Measurements from ENCODE around the gene TBC1D14. TPM values are rescaled to one million over a fixed set of nuclear protein-coding genes. Genes with fewer than 3 reads are reported as not detected.

Gene TBC1D14
- total and polyA plus RNA-seq, 5 experiments from 2014 or later = 34.8 to 78.2 (median 47.0) TPM

- ATAC-seq (no peak), DNase-seq (no peak)
- H3K9me3 Mint-ChIP-seq = no peaks in the 10 kb centered on the region
- H3K27ac Mint-ChIP-seq = peak overlapping the region in 1 of 10 donors; percentile 44
- H3K27me3 Mint-ChIP-seq = no peaks in the 10 kb centered on the region
- H3K36me3 Mint-ChIP-seq = peaks cover 0 to 87% (median 28%) of the 10 kb centered on the region in 3 donors
- H3K4me3 Mint-ChIP-seq = no peak overlapping the region
- POLR2A ChIA-PET = no interaction called here
- peaks cover 0 to 15% (median 4%) of the 10 kb centered on the region in 4 donors for H3K4me1 Mint-ChIP-seq
Observed at GRCh38 chr4:7003176-7003878, 93.7 kb downstream of the TBC1D14 start.

DNA sequence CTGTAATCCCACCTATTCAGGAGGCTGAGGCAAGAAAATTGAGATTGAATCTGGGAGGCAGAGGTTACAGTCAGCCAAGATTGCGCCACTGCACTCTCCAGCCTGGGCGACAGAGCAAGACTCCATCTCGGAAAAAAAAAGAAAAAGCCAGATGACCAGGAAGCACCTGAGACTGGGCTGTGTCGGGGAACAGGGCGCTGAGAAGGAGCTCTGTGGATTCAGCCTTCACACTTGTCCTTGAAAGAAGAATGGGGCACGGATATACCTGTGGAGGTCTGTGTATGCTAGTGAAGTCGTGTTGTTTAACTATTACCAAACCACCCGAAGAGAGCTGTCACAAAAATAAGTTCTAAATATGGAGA is 94.2 kb downstream of the TBC1D14 start:
- Mint-ChIP-seq H3K4me3 (no peak overlapping the region), H3K27me3 (no peaks in the 10 kb centered on the region), H3K9me3 (no peaks in the 10 kb centered on the region), H3K27ac (peak overlapping the region in 1 of 10 donors; percentile 27), H3K4me1 (peaks cover 0 to 15% (median 4%) of the 10 kb centered on the region in 4 donors), H3K36me3 (peaks cover 0 to 86% (median 29%) of the 10 kb centered on the region in 3 donors)
- POLR2A ChIA-PET = no interaction called here
- DNase-seq (no peak), ATAC-seq (no peak)

DNA sequence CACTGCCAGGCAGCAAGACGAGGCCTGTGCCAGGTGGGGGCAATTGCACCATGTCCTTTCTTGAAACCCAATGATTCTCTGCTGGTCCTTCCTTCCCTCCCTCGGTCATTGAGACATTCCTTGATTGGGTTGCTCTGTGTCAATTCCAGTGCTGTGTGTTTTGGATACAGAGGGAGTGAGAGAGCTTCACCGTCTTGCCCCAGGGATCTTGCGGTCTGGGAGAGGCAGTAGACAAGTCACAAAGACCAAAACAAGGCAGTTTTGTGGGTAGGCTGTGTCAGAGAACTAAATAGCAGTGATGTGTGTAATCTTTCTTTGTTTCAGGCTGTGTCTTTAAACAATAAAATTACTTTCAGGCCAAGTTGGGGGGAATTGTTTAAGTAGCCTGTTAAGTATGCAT is 94.7 kb downstream of the TBC1D14 start:
- no peaks in the 10 kb centered on the region for H3K27me3 Mint-ChIP-seq

GRCh38 chr4:7005571-7005970 is 95.9 kb downstream of the TBC1D14 start:
- Mint-ChIP-seq H3K36me3 (peaks cover 0 to 87% (median 24%) of the 10 kb centered on the region in 3 donors), H3K9me3 (no peaks in the 10 kb centered on the region), H3K4me1 (peaks cover 0 to 17% (median 0%) of the 10 kb centered on the region in 4 donors), H3K27ac (peak overlapping the region in 1 of 10 donors; percentile 18), H3K4me3 (no peak overlapping the region), H3K27me3 (no peaks in the 10 kb centered on the region)
- ATAC-seq (no peak), DNase-seq (no peak)
- POLR2A ChIA-PET = no interaction called here

More for the DNA sequence above, 94.7 kb downstream of the TBC1D14 start:
- POLR2A ChIA-PET = no interaction called here
- no peaks in the 10 kb centered on the region for H3K9me3 Mint-ChIP-seq
- H3K4me1 Mint-ChIP-seq = peaks cover 0 to 18% (median 1%) of the 10 kb centered on the region in 4 donors
- H3K36me3 Mint-ChIP-seq = peaks cover 0 to 86% (median 28%) of the 10 kb centered on the region in 3 donors
- ATAC-seq = no peak
- no peak overlapping the region for H3K4me3 Mint-ChIP-seq
- DNase-seq = no peak
- peak overlapping the region in 1 of 10 donors; percentile 27 for H3K27ac Mint-ChIP-seq

GRCh38 chr4:7006411-7006810 is 96.8 kb downstream of the TBC1D14 start:
- peaks cover 0 to 87% (median 21%) of the 10 kb centered on the region in 3 donors for H3K36me3 Mint-ChIP-seq
- H3K9me3 Mint-ChIP-seq = no peaks in the 10 kb centered on the region
- DNase-seq = no peak
- POLR2A ChIA-PET = no interaction called here
- peak overlapping the region in 3 of 10 donors; percentile 35 to 83 (median 43) for H3K27ac Mint-ChIP-seq
- H3K27me3 Mint-ChIP-seq = no peaks in the 10 kb centered on the region
- H3K4me3 Mint-ChIP-seq = no peak overlapping the region
- no peak for ATAC-seq
- H3K4me1 Mint-ChIP-seq = peaks cover 0 to 15% (median 0%) of the 10 kb centered on the region in 4 donors

- H3K36me3 Mint-ChIP-seq = peaks cover 0 to 87% (median 13%) of the 10 kb centered on the region in 3 donors
- peaks cover 0 to 13% (median 0%) of the 10 kb centered on the region in 4 donors for H3K4me1 Mint-ChIP-seq
- no peaks in the 10 kb centered on the region for H3K9me3 Mint-ChIP-seq
- DNase-seq = no peak
- H3K27me3 Mint-ChIP-seq = no peaks in the 10 kb centered on the region
- H3K4me3 Mint-ChIP-seq = no peak overlapping the region
- peak overlapping the region in 2 of 10 donors; percentile 24 to 83 for H3K27ac Mint-ChIP-seq
- ATAC-seq = no peak
- POLR2A ChIA-PET = interaction anchor here (0.8 kb wide), 1 partner anchor 34 kb away, joined by 3 read pairs; no protein-coding TSS in a partner anchor
Observed at GRCh38 chr4:7007142-7007907, 97.7 kb downstream of the TBC1D14 start.

- no peaks in the 10 kb centered on the region for H3K9me3 Mint-ChIP-seq
- H3K27ac Mint-ChIP-seq = peak overlapping the region in 1 of 10 donors; percentile 54
- POLR2A ChIA-PET = interaction anchor here (0.8 kb wide), 1 partner anchor 33 kb away, joined by 3 read pairs; no protein-coding TSS in a partner anchor
- DNase-seq (no peak), ATAC-seq (no peak)
- no peak overlapping the region for H3K4me3 Mint-ChIP-seq
- H3K4me1 Mint-ChIP-seq = peaks cover 0 to 13% (median 0%) of the 10 kb centered on the region in 4 donors
- H3K27me3 Mint-ChIP-seq = no peaks in the 10 kb centered on the region
- H3K36me3 Mint-ChIP-seq = peaks cover 0 to 84% (median 13%) of the 10 kb centered on the region in 3 donors
Observed at GRCh38 chr4:7007944-7008343, 98.3 kb downstream of the TBC1D14 start.

- POLR2A ChIA-PET = no interaction called here
Observed at GRCh38 chr4:7009564-7009963, 99.9 kb downstream of the TBC1D14 start.

GRCh38 chr4:7013175-7013574 is 103.5 kb downstream of the TBC1D14 start:
- DNase-seq (no peak), ATAC-seq (no peak)
- POLR2A ChIA-PET = interaction anchor here (1.1 kb wide), 1 partner anchor 24 kb away, joined by 3 read pairs; no protein-coding TSS in a partner anchor
- H3K27me3 Mint-ChIP-seq = no peaks in the 10 kb centered on the region
- H3K4me1 Mint-ChIP-seq = peaks cover 0 to 12% (median 5%) of the 10 kb centered on the region in 4 donors
- no peaks in the 10 kb centered on the region for H3K9me3 Mint-ChIP-seq
- H3K4me3 Mint-ChIP-seq = no peak overlapping the region
- H3K36me3 Mint-ChIP-seq = peaks cover 0 to 87% (median 16%) of the 10 kb centered on the region in 3 donors
- peak overlapping the region in 2 of 10 donors; percentile 17 to 59 for H3K27ac Mint-ChIP-seq

More at GRCh38 chr4:7009564-7009963, 99.9 kb downstream of the TBC1D14 start:
- peaks cover 0 to 85% (median 18%) of the 10 kb centered on the region in 3 donors for H3K36me3 Mint-ChIP-seq
- no peak overlapping the region for H3K4me3 Mint-ChIP-seq
- no peaks in the 10 kb centered on the region for H3K9me3 Mint-ChIP-seq
- no peak for ATAC-seq
- no peaks in the 10 kb centered on the region for H3K27me3 Mint-ChIP-seq
- no peak overlapping the region for H3K27ac Mint-ChIP-seq
- no peak for DNase-seq
- peaks cover 0 to 12% (median 5%) of the 10 kb centered on the region in 4 donors for H3K4me1 Mint-ChIP-seq

DNA sequence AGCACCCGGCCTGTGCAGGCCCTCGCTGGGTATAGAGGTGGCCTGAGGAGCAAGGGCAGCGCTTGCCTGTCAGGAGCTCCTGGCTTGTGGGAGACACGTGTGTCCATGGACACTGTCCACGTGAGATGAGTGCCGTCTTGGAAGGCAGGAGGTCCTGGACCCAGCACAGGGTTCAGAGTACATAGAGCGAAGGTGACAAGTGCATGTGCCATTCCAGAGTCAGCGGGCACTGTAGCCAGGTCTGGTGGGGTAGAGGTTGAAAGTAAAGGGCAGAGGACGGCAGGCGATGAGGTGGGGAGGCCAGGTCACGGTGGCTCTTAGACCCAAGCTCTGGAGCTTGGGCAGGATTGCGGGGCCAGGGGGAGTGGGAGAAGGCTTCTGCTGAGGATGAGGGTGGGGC is 105.2 kb downstream of the TBC1D14 start:
- DNase-seq = no peak
- Mint-ChIP-seq H3K36me3 (peaks cover 0 to 82% (median 12%) of the 10 kb centered on the region in 3 donors), H3K27me3 (no peaks in the 10 kb centered on the region), H3K4me1 (peaks cover 0 to 12% (median 2%) of the 10 kb centered on the region in 4 donors), H3K27ac (peak overlapping the region in 3 of 10 donors; percentile 8 to 75 (median 22)), H3K9me3 (no peaks in the 10 kb centered on the region), H3K4me3 (no peak overlapping the region)
- POLR2A ChIA-PET = no interaction called here
- ATAC-seq = no peak

GRCh38 chr4:7015383-7016035 is 105.9 kb downstream of the TBC1D14 start:
- no peak for DNase-seq
- H3K4me1 Mint-ChIP-seq = peaks cover 0 to 12% (median 2%) of the 10 kb centered on the region in 4 donors
- POLR2A ChIA-PET = no interaction called here
- H3K36me3 Mint-ChIP-seq = peaks cover 0 to 79% (median 8%) of the 10 kb centered on the region in 3 donors
- no peaks in the 10 kb centered on the region for H3K27me3 Mint-ChIP-seq
- peak overlapping the region in 1 of 10 donors; percentile 43 for H3K4me3 Mint-ChIP-seq
- ATAC-seq = no peak
- peak overlapping the region in 1 of 10 donors; percentile 6 for H3K27ac Mint-ChIP-seq
- H3K9me3 Mint-ChIP-seq = no peaks in the 10 kb centered on the region

DNA sequence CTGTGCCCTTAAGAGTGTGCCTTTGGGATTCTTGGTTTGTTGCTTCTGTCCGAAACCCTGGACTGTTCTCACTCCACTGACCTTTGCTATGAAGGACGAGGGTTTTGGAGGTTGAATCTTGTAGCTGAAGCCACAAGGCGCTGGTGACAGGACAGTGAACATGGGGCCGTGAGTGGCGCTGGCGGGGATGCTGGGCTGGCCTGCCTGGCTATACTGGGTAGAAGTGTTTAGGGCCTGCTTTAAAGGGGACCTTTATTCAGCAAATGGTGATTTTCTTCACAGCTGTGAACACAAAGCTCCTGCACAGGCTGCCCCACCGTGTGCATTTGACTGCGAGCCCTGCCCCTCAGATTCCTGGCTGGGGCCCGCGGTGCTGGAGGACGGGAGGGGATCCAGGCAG is 106.5 kb downstream of the TBC1D14 start:
- POLR2A ChIA-PET = no interaction called here

More for the DNA sequence above, 106.5 kb downstream of the TBC1D14 start:
- no peak overlapping the region for H3K4me3 Mint-ChIP-seq
- H3K36me3 Mint-ChIP-seq = peaks cover 0 to 79% (median 13%) of the 10 kb centered on the region in 3 donors
- H3K4me1 Mint-ChIP-seq = peaks cover 0 to 12% (median 2%) of the 10 kb centered on the region in 4 donors
- H3K9me3 Mint-ChIP-seq = no peaks in the 10 kb centered on the region
- no peak overlapping the region for H3K27ac Mint-ChIP-seq
- ATAC-seq = no peak
- H3K27me3 Mint-ChIP-seq = no peaks in the 10 kb centered on the region
- DNase-seq = no peak

Measured in naive thymus-derived CD8-positive, alpha-beta T cell (primary cell).